Measurements from ENCODE around the gene KCNMA1. TPM values are rescaled to one million over a fixed set of nuclear protein-coding genes. Genes with fewer than 3 reads are reported as not detected.

KCNMA1 gene
- total and polyA plus RNA-seq, 2 donors (not counting 1 experiment from before 2014, with no cell fraction given), result 0.82 to 3.1 TPM

- Histone ChIP-seq H3K9ac (ENCODE audit: low read length) (no peak overlapping the region), H2AFZ (ENCODE audit: insufficient read depth, low read depth, low read length, poor library complexity, severe bottlenecking) (no peak overlapping the region), H3K36me3 (replicated peaks in 1 of 2; ENCODE audit: control extremely low read depth in 1 of 2, control insufficient read depth in 1 of 2, extremely low read depth in 1 of 2, insufficient read depth in 2 of 2, low read length in 1 of 2) (no peaks in the 10 kb centered on the region), H4K20me1 (ENCODE audit: control insufficient read depth, insufficient read depth, low read length, poor library complexity, severe bottlenecking) (no peaks in the 10 kb centered on the region), H3K4me1 (ENCODE audit: control insufficient read depth in 2 of 2, insufficient read depth in 2 of 2, low read length in 2 of 2) (no peaks in the 10 kb centered on the region), H3K79me2 (ENCODE audit: control insufficient read depth, insufficient read depth, low read length) (no peaks in the 10 kb centered on the region), H3K27ac (ENCODE audit: low read length in 2 of 2) (no peak overlapping the region), H3K4me2 (replicated peaks; ENCODE audit: low read depth, low read length, poor library complexity, severe bottlenecking) (no peak overlapping the region), H3K4me3 (ENCODE audit: control extremely low read depth in 1 of 5, extremely low read depth in 1 of 5, insufficient read depth in 1 of 5, low read depth in 2 of 5, low read length in 4 of 5) (no peak overlapping the region), H3K9me3 (ENCODE audit: control extremely low read depth in 1 of 3, control insufficient read depth in 2 of 3, insufficient read depth in 1 of 3, low read length in 2 of 3) (peaks cover 0 to 1% (median 0%) of the 10 kb centered on the region in 3 donors), H3K27me3 (replicated peaks in 1 of 4; ENCODE audit: control extremely low read depth in 1 of 4, control insufficient read depth in 3 of 4, insufficient read depth in 4 of 4, low read length in 3 of 4) (peaks cover 0 to 2% (median 0%) of the 10 kb centered on the region in 4 experiments)
- ChIA-PET POLR2A (no interaction called here), CTCF (no interaction called here)
- no peaks in the 10 kb centered on the region for H3K27me3 Mint-ChIP-seq
- intact Hi-C loops (cut with micrococcal nuclease), result no loop called here
- no CpG with 5 or more reads among the region's 2 CpGs for WGBS (ENCODE audit: insufficient coverage)
- no peaks in the 10 kb centered on the region for H3K4me1 Mint-ChIP-seq
- DNase-seq, result no peak
- no peak for ATAC-seq (ENCODE audit: low read depth)
- TF ChIP-seq EZH2 (IDR thresholded peaks at IDR 0.05; ENCODE audit: borderline replicate concordance, insufficient read depth, low read depth, low read length, poor library complexity, severe bottlenecking) (no peak), CTCF (IDR thresholded peaks at IDR 0.05) (no peak)
- no peaks in the 10 kb centered on the region for H3K9me3 Mint-ChIP-seq (ENCODE audit: insufficient read depth)
- no peak overlapping the region for H3K4me3 Mint-ChIP-seq
- no peak overlapping the region for H3K27ac Mint-ChIP-seq
Measured at GRCh38 chr10:77236700-77237099, 400.9 kb downstream of the KCNMA1 start.

- peaks cover 0 to 2% (median 0%) of the 10 kb centered on the region in 4 experiments for H3K27me3 ChIP-seq (replicated peaks in 1 of 4; ENCODE audit: control extremely low read depth in 1 of 4, control insufficient read depth in 3 of 4, insufficient read depth in 4 of 4, low read length in 3 of 4)
- H2AFZ ChIP-seq (ENCODE audit: insufficient read depth, low read depth, low read length, poor library complexity, severe bottlenecking), result no peak overlapping the region
- H3K27ac ChIP-seq (ENCODE audit: low read length in 2 of 2), result no peak overlapping the region
- intact Hi-C loops (cut with micrococcal nuclease), result no loop called here
- DNase-seq (no peak), ATAC-seq (ENCODE audit: low read depth) (no peak)
- no peak for TF ChIP-seq CTCF (IDR thresholded peaks at IDR 0.05)
- TF ChIP-seq EZH2 (IDR thresholded peaks at IDR 0.05; ENCODE audit: borderline replicate concordance, insufficient read depth, low read depth, low read length, poor library complexity, severe bottlenecking), result no peak
- no peaks in the 10 kb centered on the region for H3K9me3 Mint-ChIP-seq (ENCODE audit: insufficient read depth)
- H3K9me3 ChIP-seq (ENCODE audit: control extremely low read depth in 1 of 3, control insufficient read depth in 2 of 3, insufficient read depth in 1 of 3, low read length in 2 of 3), result peaks cover 0 to 1% (median 0%) of the 10 kb centered on the region in 3 donors
- H3K4me3 Mint-ChIP-seq, result no peak overlapping the region
- H3K4me2 ChIP-seq (replicated peaks; ENCODE audit: low read depth, low read length, poor library complexity, severe bottlenecking), result no peak overlapping the region
- H3K27ac Mint-ChIP-seq, result no peak overlapping the region
- H3K4me1 Mint-ChIP-seq, result no peaks in the 10 kb centered on the region
- H3K79me2 ChIP-seq (ENCODE audit: control insufficient read depth, insufficient read depth, low read length), result no peaks in the 10 kb centered on the region
- H4K20me1 ChIP-seq (ENCODE audit: control insufficient read depth, insufficient read depth, low read length, poor library complexity, severe bottlenecking), result no peaks in the 10 kb centered on the region
- H3K9ac ChIP-seq (ENCODE audit: low read length), result no peak overlapping the region
- no peaks in the 10 kb centered on the region for H3K4me1 ChIP-seq (ENCODE audit: control insufficient read depth in 2 of 2, insufficient read depth in 2 of 2, low read length in 2 of 2)
- WGBS (ENCODE audit: insufficient coverage), result 86% methylated on average over 7 of the region's 9 CpGs
- H3K27me3 Mint-ChIP-seq, result no peaks in the 10 kb centered on the region
- ChIA-PET CTCF (no interaction called here), POLR2A (no interaction called here)
- H3K4me3 ChIP-seq (ENCODE audit: control extremely low read depth in 1 of 5, extremely low read depth in 1 of 5, insufficient read depth in 1 of 5, low read depth in 2 of 5, low read length in 4 of 5), result no peak overlapping the region
- no peaks in the 10 kb centered on the region for H3K36me3 ChIP-seq (replicated peaks in 1 of 2; ENCODE audit: control extremely low read depth in 1 of 2, control insufficient read depth in 1 of 2, extremely low read depth in 1 of 2, insufficient read depth in 2 of 2, low read length in 1 of 2)
Measured at GRCh38 chr10:77236029-77236428, 401.6 kb downstream of the KCNMA1 start.

Data from B cell (primary cell).